Activated CD8-positive, alpha-beta memory T cell treated with anti-CD3 and anti-CD28 coated beads, Interleukin-2, amount 50 U/mL, for 48 hours (primary cell): ENCODE data around the gene FBXO8.

Source experiments
- DNase-seq: peaks from one replicate; pipeline ENCODE4 v3.0.0-alpha.2; 2020

Gene FBXO8

DNA sequence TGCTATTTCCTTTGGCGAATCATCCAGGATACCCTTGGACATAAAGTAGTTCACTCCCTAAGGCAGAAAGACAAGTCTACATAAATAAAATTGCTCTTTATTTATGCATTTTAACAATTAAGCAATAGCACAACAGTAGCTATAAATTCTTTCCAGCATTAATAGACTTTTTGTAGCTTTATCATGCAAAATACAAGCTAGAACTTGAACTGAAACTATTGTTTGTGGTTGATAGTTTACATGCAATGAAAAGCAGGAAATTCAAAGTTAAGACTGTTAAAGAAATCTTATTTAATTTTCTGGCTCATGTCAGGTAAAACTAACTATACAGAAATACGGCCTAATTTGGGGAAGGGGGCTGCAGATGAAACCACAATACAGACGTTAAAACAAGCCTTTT, 42.3 kb downstream of the FBXO8 start:
- no peak for DNase-seq

DNA sequence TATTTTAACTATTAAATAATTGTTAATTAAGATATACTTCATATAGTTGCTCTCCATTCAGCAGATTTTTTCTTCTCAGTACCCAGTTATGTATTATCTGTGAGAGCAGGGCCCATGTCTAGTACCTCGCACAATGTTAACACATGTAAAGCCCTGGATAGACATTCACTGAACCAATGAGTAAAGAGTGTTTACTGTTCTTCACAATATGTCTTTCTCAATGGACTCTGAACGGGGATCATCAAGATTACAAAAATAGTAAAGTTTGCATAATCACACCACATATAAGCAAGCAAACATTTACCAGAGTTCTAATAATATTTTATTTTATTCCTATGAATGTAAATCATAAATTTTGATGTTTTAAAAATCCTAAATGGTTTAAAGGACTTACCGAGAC, 47.1 kb downstream of the FBXO8 start:
- DNase-seq: no peak

DNA sequence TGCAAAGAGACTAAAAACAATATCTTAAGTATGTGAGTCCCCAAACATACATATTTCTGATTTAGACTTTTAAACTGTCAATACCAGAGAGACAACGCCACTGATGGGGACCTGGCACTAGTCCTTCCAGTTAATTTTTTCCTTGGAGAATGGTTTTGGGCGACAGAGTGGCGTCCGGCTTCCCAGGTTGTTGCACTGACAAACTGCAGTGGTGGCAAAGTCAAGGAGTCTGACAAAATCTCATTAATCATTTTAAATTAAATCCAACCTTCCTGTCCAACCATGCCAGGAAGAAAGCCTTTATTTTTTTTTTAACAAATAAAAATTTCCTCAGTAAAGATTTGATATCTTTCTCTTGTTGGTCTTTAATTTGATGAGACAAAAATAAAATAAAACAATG, 52.8 kb downstream of the FBXO8 start:
- DNase-seq: no peak

- DNase-seq: no peak
These were observed 53.3 kb downstream of the FBXO8 start for GRCh38 chr4:174230148-174230547.

GRCh38 chr4:174228988-174229387, 54.5 kb downstream of the FBXO8 start:
- no peak for DNase-seq

- no peak for DNase-seq
These were observed 58.0 kb downstream of the FBXO8 start for GRCh38 chr4:174225349-174226049.

GRCh38 chr4:174224550-174224949, 58.9 kb downstream of the FBXO8 start:
- DNase-seq: no peak

- no peak for DNase-seq
These were observed 61.1 kb downstream of the FBXO8 start for GRCh38 chr4:174222266-174222872.

- no peak for DNase-seq
These were observed 65.2 kb downstream of the FBXO8 start for GRCh38 chr4:174218127-174218790.

GRCh38 chr4:174217273-174218126, 66.0 kb downstream of the FBXO8 start:
- peak; percentile 58 for DNase-seq

DNA sequence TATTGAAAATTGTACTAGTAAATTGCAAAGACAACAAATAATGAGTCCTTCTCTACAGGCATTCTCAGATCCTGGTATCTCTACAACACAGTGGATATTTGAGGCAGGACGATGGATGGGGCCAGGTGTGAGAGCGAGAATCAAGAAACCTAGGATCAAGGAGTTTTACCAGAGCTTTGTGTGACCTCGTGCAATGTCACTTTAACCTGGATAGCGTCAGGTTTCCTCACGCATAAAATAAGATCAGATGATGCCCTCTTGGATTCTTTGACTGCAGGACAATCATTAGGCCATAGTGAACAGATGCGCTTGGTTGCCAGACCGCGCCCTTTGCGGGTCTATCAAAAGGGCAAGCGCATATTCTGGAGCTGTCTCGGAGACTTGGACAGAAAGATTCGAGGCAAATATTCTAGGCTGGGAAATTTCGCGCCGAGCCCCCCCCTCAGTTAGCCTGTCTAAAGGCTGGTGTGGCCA, 66.6 kb downstream of the FBXO8 start:
- no peak for DNase-seq

DNA sequence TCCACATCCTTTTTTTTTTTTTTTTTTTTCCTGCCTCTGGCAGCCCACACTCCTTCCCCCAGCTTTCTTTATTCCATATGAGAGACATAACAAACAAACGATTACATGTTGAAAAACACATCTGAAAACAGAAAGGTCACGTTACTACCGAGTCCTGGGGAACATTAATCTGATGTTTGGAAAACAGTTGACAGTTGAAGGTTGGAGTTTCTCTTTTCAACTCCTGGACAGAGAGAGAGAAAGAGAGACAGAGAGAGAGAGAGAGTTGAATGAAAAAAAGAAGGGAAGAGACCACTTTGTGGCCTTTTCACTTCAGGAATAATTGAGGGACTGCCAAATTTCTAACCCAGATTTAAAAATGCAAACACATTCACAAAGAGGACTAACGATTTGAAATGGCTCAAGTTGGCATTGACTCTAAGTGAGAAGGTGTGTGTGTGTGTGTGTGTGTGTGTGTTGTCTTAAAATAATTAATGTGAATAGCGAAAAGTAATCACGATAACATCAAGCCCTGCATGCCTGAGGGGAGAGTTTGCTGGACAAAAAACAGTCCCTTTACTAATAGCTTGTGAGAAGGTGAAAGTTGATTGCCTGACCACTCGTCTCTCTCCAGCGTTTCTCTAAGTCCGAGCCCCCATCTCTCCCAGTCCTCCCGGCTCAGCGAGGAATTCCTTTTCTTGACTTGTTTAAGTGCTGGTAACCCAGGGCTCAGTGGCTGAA, 67.3 kb downstream of the FBXO8 start:
- DNase-seq: no peak

- no peak for DNase-seq
These were observed 68.4 kb downstream of the FBXO8 start for GRCh38 chr4:174215057-174215456.

DNA sequence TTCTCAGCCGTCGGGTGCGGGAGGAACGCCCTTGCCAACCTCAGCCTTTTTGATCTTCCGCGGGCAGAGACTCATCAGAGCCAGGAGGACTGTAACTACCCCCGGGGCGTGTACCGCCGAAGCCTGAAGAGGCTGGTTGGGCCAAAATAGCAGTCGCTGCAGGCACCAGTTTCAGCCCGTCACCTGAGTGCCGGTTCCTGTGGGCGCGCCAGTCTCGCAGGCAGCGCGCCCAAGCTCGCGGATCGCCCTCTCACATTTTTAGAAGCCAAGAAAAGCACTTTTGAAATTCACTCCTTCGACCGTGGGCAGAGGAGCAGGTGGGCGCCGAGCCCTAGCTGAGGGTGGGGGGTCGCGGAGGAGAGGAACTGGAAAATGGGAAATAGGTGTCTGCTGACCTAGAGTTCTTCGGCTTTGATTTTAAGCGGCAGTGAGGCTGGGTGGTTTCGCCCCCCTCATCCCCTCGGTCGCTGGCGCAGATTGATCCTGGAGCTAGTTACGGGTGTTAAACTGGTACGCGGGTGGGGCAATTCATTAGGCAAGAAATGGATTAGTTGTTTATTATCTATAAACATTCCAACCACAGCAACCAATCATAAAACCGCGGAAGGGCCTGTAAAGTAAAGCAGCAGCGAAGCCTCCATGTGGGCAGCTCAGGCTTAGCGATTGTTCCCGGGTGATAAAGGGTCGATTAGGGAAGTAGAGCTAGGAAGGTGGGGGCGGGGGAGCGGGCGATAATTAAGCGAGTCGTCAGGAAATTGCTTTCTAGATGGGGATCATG, 69.2 kb downstream of the FBXO8 start:
- peak; percentile 58 for DNase-seq

- DNase-seq: no peak
These were observed 69.8 kb downstream of the FBXO8 start for GRCh38 chr4:174213731-174214100.

GRCh38 chr4:174212061-174212460, 71.4 kb downstream of the FBXO8 start:
- no peak for DNase-seq

DNA sequence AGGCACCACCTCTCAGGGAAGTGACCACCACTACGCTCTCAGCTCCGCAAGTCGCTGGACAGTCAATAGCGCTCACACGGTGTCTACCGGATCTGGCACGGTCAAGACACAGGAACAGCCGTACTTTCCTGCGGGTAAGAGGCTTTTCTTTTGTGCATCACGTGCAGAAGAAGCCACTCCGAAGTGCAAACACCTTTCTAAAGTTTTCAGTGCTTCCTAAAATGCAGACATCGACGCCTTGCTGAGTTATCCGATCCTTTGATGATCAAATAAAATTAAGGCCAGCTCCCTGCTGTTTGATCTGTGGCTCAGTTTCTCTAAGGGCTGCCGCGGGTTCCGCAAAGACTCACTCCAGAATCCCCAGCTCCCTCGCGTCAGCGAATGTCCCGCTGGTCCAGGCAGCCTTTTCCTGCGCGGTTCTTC, 71.8 kb downstream of the FBXO8 start:
- no peak for DNase-seq

- no peak for DNase-seq
These were observed 72.4 kb downstream of the FBXO8 start for GRCh38 chr4:174210952-174211490.

DNA sequence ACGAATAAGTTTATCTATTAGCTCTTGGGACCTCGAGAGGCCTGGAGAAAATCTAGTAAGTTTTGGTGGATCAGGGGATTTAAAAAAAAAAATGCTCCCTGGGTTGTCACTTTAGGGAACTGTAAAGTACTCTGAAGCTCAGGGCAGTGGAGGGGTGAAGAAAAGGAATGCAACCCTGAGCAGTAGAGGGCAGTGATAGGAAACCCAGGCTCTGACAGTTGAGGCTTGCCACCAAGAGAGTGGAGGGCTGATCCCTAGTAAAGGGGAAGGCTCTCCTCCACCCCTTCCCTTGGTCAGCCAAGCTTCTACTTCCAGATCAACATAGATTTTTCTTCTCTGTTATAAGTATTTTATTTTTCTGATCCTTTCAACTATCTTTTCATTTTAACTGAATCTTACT, 73.1 kb downstream of the FBXO8 start:
- DNase-seq: no peak

DNA sequence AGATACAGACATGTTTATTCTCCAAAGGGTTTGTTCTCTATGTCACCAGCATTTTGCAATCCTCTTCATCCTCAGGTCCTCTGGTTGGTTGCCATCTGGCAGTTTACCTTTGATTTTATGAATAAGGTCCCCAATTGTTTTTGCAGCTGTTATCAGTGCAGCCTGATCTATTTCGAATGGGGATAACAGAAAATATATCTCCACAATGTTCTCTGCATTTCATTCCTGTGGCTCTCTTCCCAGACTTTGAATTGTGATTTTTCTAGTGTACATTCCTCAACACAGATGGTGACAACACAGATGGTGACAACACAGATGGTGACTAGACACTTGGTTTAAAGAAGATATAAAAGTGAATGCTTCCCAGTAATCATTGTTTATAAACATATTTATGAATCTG, 74.1 kb downstream of the FBXO8 start:
- no peak for DNase-seq

- no peak for DNase-seq
These were observed 76.1 kb downstream of the FBXO8 start for GRCh38 chr4:174207367-174207766.
